Caco-2 (cell line): ENCODE data around the gene SNX33. TPM values are rescaled to one million over a fixed set of nuclear protein-coding genes. Genes with fewer than 3 reads are reported as not detected.
"Not testable (repeated sequence)": the region's sequence is repeated elsewhere in the genome, so short reads cannot be mapped to it uniquely, and the experiment has no call there.

ENCODE experiments used
- BruUV-seq: library from RNA; stranded (reverse); fragments of 400-500 nt; replicated peaks from 2 replicates; lab custom pipeline; 2021; lab: Mats Ljungman, UMichigan
- CTCF ChIA-PET: fragments of 300-600 bp; sonication (Branson Sonifier 250); formaldehyde crosslinking; loops from one replicate; lab custom pipeline; 2022; ENCODE audit warnings: antibody characterized with exemption; lab: Charles Lee
- POLR2A ChIA-PET: fragments of 300-600 bp; sonication (Branson Sonifier 250); formaldehyde crosslinking; loops from one replicate; lab custom pipeline; 2022; ENCODE audit warnings: antibody characterized with exemption; lab: Charles Lee
- DNase-seq, 2 experiments: peaks; one replicate each; pipeline versions ENCODE4 v3.0.0 to v3.0.0-alpha.2; 2020 to 2022
- H3K27me3 ChIP-seq: replicated peaks from 2 replicates; pipeline ENCODE4 v1.6.0; 2011; ENCODE audit warnings: low read length; ENCODE audit not compliant: control insufficient read depth, insufficient read depth
- H3K36me3 ChIP-seq: 2 replicates; pipeline ENCODE4 v1.5.1; 2011; ENCODE audit warnings: low read length; ENCODE audit not compliant: control insufficient read depth, insufficient read depth
- H3K4me1 ChIP-seq: fragments of 250-450 bp; sonication (Bioruptor Pico); 2 replicates; pipeline ENCODE4 v1.5.1; 2020; ENCODE audit warnings: mild to moderate bottlenecking
- H3K4me3 ChIP-seq: 2 replicates; pipeline ENCODE4 v1.5.1; 2011; ENCODE audit warnings: low read depth, mild to moderate bottlenecking, control low read depth, low read length
- H3K9me3 ChIP-seq: fragments of 250-450 bp; sonication (Bioruptor Pico); 2 replicates; pipeline ENCODE4 v1.5.1; 2020; ENCODE audit warnings: mild to moderate bottlenecking, moderate library complexity
- H3K27ac Mint-ChIP-seq: one replicate; pipeline ENCODE4 v1.8.0; 2022; ENCODE audit warnings: mixed read lengths; ENCODE audit not compliant: unreplicated experiment
- H3K27me3 Mint-ChIP-seq: one replicate; pipeline ENCODE4 v1.8.0; 2022; ENCODE audit warnings: mixed read lengths; ENCODE audit not compliant: insufficient read depth, unreplicated experiment
- H3K36me3 Mint-ChIP-seq: one replicate; pipeline ENCODE4 v1.8.0; 2022; ENCODE audit warnings: mild to moderate bottlenecking, mixed read lengths; ENCODE audit not compliant: insufficient read depth, unreplicated experiment
- H3K4me1 Mint-ChIP-seq: one replicate; pipeline ENCODE4 v1.8.0; 2022; ENCODE audit warnings: low read depth, mixed read lengths; ENCODE audit not compliant: unreplicated experiment
- H3K4me3 Mint-ChIP-seq: one replicate; pipeline ENCODE4 v1.8.0; 2022; ENCODE audit warnings: mild to moderate bottlenecking, moderate library complexity, mixed read lengths; ENCODE audit not compliant: unreplicated experiment
- H3K9me3 Mint-ChIP-seq: one replicate; pipeline ENCODE4 v1.8.0; 2022; ENCODE audit warnings: mixed read lengths; ENCODE audit not compliant: unreplicated experiment
- intact Hi-C: fragments of 100-400 bp; cut with micrococcal nuclease; formaldehyde crosslinking; loops from one replicate; pipeline ENCODE4 v1.10.0; 2022; ENCODE audit not compliant: unreplicated experiment
- total RNA-seq: library from RNA; stranded (reverse); gene quantifications from 2 replicates; pipeline ENCODE4 v1.2.3, GENCODE V29; 2022
- TF ChIP-seq, protein P1 (sequence below), 2 experiments: fragments of 200-600 bp in 1 of 2; IDR thresholded peaks; 1 replicate in 1 of 2; 2 replicates in 1 of 2; pipeline versions ENCODE4 v1.5.1 to v1.8.0; 2011 to 2022; ENCODE audit warnings: antibody characterized with exemption in 1 of 2, control low read depth in 1 of 2, inconsistent platforms in 1 of 2, low read depth in 1 of 2, low read length in 1 of 2, mild to moderate bottlenecking in 1 of 2, moderate library complexity in 1 of 2; ENCODE audit not compliant: insufficient read depth in 1 of 2, severe bottlenecking in 1 of 2, unreplicated experiment in 1 of 2

Gene SNX33
- total RNA-seq, 1 experiment from 2014 or later = 19.4 TPM

DNA sequence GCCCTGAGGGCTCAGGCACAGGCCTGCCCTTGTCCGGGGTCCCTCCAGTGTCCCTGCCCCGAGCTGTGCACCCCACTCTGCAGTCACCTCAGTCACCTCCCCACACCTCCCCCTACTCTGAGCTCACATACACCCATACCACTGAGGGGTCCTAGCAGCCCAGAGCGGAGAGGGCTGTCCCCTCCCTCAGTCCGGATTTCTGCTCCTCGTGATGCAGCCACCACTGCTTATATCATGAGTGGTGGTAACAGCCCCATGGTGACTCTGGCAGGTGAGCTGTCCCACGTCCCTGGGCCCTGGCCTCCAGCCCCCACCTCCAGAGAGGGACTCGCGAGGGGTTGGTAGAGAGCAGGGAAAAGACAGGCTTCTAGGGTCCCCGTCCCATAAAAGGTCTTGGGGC is 56.9 kb downstream of the SNX33 start:
- Mint-ChIP-seq H3K4me3 (no peak overlapping the region), H3K36me3 (no peaks in the 10 kb centered on the region), H3K9me3 (no peaks in the 10 kb centered on the region), H3K27me3 (no peaks in the 10 kb centered on the region), H3K27ac (no peak overlapping the region), H3K4me1 (no peaks in the 10 kb centered on the region)
- Histone ChIP-seq H3K27me3 (no peaks in the 10 kb centered on the region), H3K4me1 (no peaks in the 10 kb centered on the region), H3K4me3 (no peak overlapping the region), H3K9me3 (no peaks in the 10 kb centered on the region), H3K36me3 (no peaks in the 10 kb centered on the region)
- CTCF ChIA-PET = no interaction called here
- POLR2A ChIA-PET = no interaction called here
- intact Hi-C loops = no loop called here
- TF ChIP-seq, protein P1, sequence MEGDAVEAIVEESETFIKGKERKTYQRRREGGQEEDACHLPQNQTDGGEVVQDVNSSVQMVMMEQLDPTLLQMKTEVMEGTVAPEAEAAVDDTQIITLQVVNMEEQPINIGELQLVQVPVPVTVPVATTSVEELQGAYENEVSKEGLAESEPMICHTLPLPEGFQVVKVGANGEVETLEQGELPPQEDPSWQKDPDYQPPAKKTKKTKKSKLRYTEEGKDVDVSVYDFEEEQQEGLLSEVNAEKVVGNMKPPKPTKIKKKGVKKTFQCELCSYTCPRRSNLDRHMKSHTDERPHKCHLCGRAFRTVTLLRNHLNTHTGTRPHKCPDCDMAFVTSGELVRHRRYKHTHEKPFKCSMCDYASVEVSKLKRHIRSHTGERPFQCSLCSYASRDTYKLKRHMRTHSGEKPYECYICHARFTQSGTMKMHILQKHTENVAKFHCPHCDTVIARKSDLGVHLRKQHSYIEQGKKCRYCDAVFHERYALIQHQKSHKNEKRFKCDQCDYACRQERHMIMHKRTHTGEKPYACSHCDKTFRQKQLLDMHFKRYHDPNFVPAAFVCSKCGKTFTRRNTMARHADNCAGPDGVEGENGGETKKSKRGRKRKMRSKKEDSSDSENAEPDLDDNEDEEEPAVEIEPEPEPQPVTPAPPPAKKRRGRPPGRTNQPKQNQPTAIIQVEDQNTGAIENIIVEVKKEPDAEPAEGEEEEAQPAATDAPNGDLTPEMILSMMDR (IDR thresholded peaks at IDR 0.05; ENCODE audit: insufficient read depth in 1 of 2, low read depth in 1 of 2, low read length in 1 of 2, severe bottlenecking in 1 of 2, unreplicated experiment in 1 of 2) = no peak
- no TSS peak for BruUV-seq
- DNase-seq = no peak

DNA sequence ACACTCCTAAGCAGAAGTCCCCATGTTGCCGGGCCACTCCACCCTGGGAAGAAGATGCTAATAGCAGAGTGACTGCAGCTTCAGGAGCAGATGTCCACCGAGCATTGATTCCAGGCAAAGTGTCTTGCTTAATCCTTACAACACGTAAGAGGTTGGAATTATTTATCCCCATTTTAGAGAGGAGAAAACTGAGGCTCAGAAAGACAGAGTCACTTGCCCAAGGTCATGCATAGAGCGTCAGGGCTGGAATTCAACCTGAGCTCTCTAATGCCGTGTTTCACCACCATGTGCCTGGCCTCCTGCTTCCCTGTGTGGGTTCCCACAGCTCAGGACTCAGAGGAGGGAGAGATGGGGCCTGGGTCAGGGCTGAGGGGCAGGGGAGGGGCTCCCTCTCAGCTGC is 57.7 kb downstream of the SNX33 start:
- H3K4me1 ChIP-seq, H3K9me3 Mint-ChIP-seq, POLR2A ChIA-PET, intact Hi-C loops, H3K27ac Mint-ChIP-seq, H3K36me3 ChIP-seq, H3K4me1 Mint-ChIP-seq, H3K27me3 ChIP-seq, DNase-seq, H3K4me3 Mint-ChIP-seq, H3K27me3 Mint-ChIP-seq, CTCF ChIA-PET, H3K4me3 ChIP-seq, BruUV-seq, H3K36me3 Mint-ChIP-seq, H3K9me3 ChIP-seq: not testable (repeated sequence)

DNA sequence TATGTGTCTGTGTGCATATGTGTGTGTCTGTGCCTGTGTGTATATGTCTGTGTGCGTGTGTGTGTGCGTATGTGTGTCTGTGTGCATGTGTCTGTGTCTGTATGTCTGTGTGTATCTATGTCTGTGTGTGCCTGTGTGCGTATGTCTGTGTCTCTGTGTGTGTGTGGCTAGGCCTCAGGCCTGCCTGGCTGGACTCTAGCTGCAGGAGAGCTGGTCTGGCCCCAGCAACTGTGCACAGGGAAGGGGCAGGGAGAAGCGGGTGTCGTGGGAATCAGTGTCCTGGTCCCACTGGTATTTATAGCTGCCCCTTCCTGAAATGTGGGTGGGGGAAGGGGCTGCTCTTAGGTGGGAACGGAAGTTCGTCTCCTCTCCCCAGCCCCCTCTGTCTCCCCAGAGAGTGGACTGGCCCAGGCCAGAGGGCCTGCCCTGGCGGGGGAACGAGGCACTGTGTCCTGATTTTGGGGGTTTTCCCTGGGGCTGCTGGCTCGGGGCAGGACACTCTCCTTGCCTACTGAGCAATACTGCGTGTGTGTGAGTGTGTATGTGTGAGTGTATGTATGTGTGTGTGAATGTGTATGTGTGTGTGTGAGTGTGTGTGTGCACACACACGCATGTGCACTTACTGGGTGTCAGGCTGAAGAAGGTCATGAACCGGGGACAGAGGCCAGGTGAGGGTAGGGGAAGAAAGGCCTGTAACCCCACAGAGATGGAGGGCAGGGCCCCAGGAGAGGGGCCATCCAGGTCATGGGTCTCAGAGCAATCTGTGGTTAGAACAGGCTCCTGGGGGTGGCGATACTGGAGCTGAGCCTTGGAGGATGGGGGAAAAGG is 58.4 kb downstream of the SNX33 start:
- H3K4me1 Mint-ChIP-seq = no peaks in the 10 kb centered on the region

More for the DNA sequence above, 58.4 kb downstream of the SNX33 start:
- Histone ChIP-seq H3K36me3 (no peaks in the 10 kb centered on the region), H3K9me3 (no peaks in the 10 kb centered on the region), H3K4me3 (no peak overlapping the region), H3K27me3 (no peaks in the 10 kb centered on the region), H3K4me1 (no peaks in the 10 kb centered on the region)
- ChIA-PET POLR2A (no interaction called here), CTCF (no interaction called here)
- TF ChIP-seq, protein P1 (IDR thresholded peaks at IDR 0.05; ENCODE audit: insufficient read depth in 1 of 2, low read depth in 1 of 2, low read length in 1 of 2, severe bottlenecking in 1 of 2, unreplicated experiment in 1 of 2) = no peak
- intact Hi-C loops = no loop called here
- no peak overlapping the region for H3K27ac Mint-ChIP-seq
- H3K36me3 Mint-ChIP-seq = no peaks in the 10 kb centered on the region
- H3K9me3 Mint-ChIP-seq = no peaks in the 10 kb centered on the region
- H3K27me3 Mint-ChIP-seq = no peaks in the 10 kb centered on the region
- BruUV-seq = no TSS peak
- DNase-seq = no peak
- no peak overlapping the region for H3K4me3 Mint-ChIP-seq
